Activated T-cell treated with anti-CD3 and anti-CD28 coated beads, Interleukin-2, amount 50 U/mL, for 24 hours (primary cell): ENCODE results near the gene DGKE.

Experiments
- DNase-seq: peaks from one replicate; pipeline ENCODE4 v3.0.0-alpha.2; 2020
- H3K27ac Mint-ChIP-seq: 2 replicates; pipeline ENCODE4 v1.8.0; 2020; ENCODE audit warnings: mild to moderate bottlenecking, mixed read lengths
- H3K27me3 Mint-ChIP-seq: 2 replicates; pipeline ENCODE4 v1.8.0; 2020; ENCODE audit warnings: mixed read lengths
- H3K36me3 Mint-ChIP-seq: 2 replicates; pipeline ENCODE4 v1.8.0; 2020; ENCODE audit warnings: low read depth, mixed read lengths
- H3K4me1 Mint-ChIP-seq: 2 replicates; pipeline ENCODE4 v1.8.0; 2020; ENCODE audit warnings: low read depth, mixed read lengths
- H3K4me3 Mint-ChIP-seq: 2 replicates; pipeline ENCODE4 v1.8.0; 2020; ENCODE audit warnings: mild to moderate bottlenecking, moderate library complexity, mixed read lengths
- H3K9me3 Mint-ChIP-seq: 2 replicates; pipeline ENCODE4 v1.8.0; 2020; ENCODE audit warnings: mixed read lengths

DGKE gene

DNA sequence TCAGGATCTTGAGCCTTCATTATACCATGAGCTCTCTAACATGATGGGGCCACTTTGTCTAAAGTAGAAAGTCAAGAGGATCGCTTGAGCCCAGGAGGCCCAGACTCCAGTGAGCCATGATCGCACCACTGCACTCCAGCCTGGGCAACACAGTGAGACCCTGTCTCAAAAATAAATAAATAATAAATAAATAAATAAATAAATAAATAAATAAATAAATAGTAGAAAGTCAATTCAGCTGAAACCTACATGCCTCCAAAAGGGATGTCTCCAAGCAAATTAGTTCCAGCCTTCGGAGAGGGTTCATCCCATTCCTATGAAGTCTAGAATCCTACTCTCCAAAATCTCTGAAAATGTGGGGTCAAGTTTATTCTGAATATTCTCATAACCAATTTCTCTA, 26.2 kb upstream of the DGKE start:
- Mint-ChIP-seq H3K36me3 (peaks cover 3% of the 10 kb centered on the region), H3K9me3 (no peaks in the 10 kb centered on the region), H3K4me3 (no peak overlapping the region), H3K4me1 (peaks cover 2% of the 10 kb centered on the region), H3K27ac (no peak overlapping the region), H3K27me3 (no peaks in the 10 kb centered on the region)
- DNase-seq: no peak

DNA sequence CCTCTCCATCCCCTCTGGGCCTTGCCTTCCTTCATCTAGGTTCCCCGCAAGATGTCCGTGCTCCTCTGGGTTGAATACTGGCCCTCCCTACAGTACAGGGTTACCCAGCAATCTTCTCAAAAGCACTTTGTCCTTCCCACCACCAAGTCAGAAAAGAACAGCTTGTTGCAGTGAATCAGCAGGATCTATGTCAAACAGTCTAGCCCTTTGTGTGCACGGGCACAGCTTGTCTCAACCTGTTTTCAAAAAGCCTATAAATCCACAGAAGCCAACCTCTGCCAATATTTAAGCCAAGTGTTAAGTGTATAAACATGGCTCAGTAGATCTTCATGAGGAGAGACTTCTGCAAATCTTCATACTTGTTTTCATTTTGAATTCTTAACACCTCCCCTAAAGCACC, 25.4 kb upstream of the DGKE start:
- DNase-seq: no peak
- no peak overlapping the region for H3K4me3 Mint-ChIP-seq
- H3K27me3 Mint-ChIP-seq: no peaks in the 10 kb centered on the region
- H3K36me3 Mint-ChIP-seq: peaks cover 3% of the 10 kb centered on the region
- H3K9me3 Mint-ChIP-seq: no peaks in the 10 kb centered on the region
- H3K27ac Mint-ChIP-seq: no peak overlapping the region
- peaks cover under 1% of the 10 kb centered on the region for H3K4me1 Mint-ChIP-seq

DNA sequence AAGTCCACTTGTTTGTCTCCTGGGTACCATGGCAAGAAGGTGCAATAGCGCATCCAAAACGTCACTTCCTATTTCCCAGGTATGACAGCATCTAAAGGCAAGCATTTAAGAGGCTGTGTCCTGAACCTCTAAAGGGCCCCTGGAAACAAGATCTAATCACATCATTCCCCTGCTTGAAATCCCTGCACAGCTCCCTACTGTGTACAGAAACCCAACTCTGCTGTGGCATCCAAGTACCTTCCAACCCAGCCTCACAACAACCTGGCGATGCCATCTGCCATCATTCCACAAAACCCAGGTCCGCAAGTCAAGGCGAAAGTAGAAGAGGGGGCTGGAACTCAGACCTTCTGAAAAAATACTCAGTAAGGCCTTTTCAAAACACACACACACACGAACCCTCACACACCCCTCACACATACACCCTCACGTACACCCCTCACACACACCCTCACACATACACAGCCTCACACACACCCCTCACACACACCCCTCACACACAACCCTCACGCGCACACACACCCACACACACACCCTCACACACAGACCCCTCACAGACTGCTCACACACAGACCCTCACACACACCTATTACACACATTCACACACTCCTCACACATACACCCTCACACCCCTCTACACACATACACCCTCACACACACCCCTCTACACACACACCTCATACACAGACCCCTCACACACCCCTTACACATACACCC, 24.7 kb upstream of the DGKE start:
- no peak overlapping the region for H3K27ac Mint-ChIP-seq
- H3K4me3 Mint-ChIP-seq: no peak overlapping the region
- H3K9me3 Mint-ChIP-seq: no peaks in the 10 kb centered on the region
- peaks cover 3% of the 10 kb centered on the region for H3K36me3 Mint-ChIP-seq
- no peak for DNase-seq
- no peaks in the 10 kb centered on the region for H3K4me1 Mint-ChIP-seq
- H3K27me3 Mint-ChIP-seq: no peaks in the 10 kb centered on the region

DNA sequence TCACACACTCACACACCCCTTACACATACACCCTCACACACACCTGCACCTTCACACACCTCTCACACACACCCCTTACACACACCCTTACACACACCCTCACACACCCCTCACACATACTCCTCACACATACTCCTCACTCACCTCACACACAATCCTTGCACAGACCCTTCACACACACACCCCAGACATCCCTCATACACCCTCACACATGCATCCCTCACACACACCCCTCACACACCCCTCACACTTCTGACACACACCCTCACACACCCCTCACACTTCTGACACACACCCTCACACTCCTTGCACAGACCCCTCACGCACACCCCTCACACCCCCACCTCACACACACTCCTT, 24.2 kb upstream of the DGKE start:
- Mint-ChIP-seq H3K27ac (no peak overlapping the region), H3K4me1 (no peaks in the 10 kb centered on the region)

DNA sequence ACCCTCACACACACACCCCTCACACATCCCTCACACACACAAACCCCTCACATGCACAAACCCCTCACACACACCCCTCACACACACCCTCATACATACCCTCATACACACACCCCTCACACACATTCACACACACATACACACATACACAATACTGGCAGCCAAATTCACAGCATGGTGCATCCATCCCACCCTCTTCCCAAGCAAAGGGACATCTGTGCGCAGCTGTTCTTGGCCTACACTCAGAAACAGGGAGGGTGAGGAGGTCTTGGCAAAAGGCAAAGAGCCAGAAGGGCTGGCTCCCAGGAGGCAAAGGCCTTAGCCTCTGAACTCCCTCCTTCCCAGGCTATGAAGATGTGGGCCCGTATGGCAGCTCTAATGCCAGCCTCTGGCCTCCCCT, 23.6 kb upstream of the DGKE start:
- peaks cover 3% of the 10 kb centered on the region for H3K36me3 Mint-ChIP-seq
- no peaks in the 10 kb centered on the region for H3K27me3 Mint-ChIP-seq
- H3K4me1 Mint-ChIP-seq: no peaks in the 10 kb centered on the region
- DNase-seq: no peak
- H3K4me3 Mint-ChIP-seq: no peak overlapping the region
- H3K27ac Mint-ChIP-seq: no peak overlapping the region
- H3K9me3 Mint-ChIP-seq: no peaks in the 10 kb centered on the region

More for the DNA sequence above, 24.2 kb upstream of the DGKE start:
- H3K4me3 Mint-ChIP-seq: no peak overlapping the region
- DNase-seq: no peak
- H3K36me3 Mint-ChIP-seq: peaks cover 3% of the 10 kb centered on the region
- no peaks in the 10 kb centered on the region for H3K27me3 Mint-ChIP-seq
- H3K9me3 Mint-ChIP-seq: no peaks in the 10 kb centered on the region

DNA sequence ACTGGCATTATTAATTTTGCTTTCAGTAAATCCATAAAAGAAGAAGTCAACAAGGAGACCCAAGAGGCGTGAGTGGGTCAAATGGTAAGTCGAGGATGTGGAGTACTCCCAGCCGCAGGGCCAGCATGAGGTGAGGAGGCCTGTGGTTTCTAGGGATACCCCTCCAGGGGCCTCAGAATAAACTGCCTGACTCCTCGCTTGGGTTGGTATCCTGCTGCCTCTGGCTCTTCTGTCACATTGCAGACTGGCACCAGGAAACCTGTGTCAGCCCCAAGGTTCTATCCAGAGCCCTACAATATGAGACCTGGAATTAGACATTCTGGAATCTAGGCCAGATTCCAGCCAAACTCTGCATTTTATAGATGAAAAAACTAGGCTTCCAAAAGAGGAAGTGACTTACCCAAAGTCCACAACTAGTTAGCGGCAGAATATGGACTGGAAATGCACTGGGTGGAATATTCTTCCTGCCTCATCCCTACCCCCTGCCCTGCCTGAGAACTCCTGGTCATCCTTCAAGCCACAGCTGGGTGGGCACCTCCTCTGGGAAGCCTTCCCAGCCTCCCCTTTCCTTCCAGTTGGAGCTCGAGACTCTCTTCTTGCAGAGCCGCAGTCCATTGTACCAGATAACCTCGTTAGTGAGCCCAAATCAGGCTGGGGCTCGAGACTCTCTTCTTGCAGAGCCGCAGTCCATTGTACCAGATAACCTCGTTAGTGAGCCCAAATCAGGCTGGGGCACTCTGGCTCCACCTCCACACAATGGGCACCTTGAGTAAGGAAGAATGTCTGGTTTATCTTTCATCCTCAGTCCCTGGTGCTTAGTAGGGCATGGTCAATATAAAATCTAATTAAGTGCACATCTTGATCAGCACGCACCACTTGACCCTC, 22.8 kb upstream of the DGKE start:
- no peaks in the 10 kb centered on the region for H3K27me3 Mint-ChIP-seq
- H3K4me1 Mint-ChIP-seq: no peaks in the 10 kb centered on the region
- H3K36me3 Mint-ChIP-seq: peaks cover 3% of the 10 kb centered on the region
- H3K9me3 Mint-ChIP-seq: no peaks in the 10 kb centered on the region
- no peak overlapping the region for H3K4me3 Mint-ChIP-seq
- H3K27ac Mint-ChIP-seq: no peak overlapping the region
- DNase-seq: no peak

DNA sequence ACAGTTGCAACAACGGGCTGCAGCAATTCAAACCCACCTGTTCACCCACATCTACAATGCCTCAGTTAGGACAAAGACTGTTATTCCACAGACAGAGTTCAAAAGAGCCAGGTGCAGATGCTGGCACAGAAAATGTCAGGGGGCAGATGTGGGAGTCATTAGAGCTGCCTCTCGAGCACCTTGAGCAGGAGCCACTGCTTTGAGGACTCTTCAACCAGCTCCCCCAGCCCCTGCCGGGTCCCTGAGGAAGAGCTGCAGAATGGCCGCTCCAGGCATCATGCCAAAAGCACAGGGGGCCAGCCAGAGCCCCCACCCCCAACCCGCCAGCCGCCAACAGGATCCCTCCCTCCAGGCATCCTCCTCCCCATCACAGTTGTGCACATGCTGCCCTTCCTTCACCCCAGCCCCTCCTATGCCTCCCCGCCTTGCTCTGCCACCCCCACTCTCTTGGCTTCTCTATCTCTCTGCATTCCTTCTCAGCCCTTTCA, 21.0 kb upstream of the DGKE start:
- Mint-ChIP-seq H3K27me3 (no peaks in the 10 kb centered on the region), H3K4me3 (no peak overlapping the region), H3K36me3 (no peaks in the 10 kb centered on the region), H3K4me1 (no peaks in the 10 kb centered on the region), H3K27ac (no peak overlapping the region), H3K9me3 (no peaks in the 10 kb centered on the region)
- no peak for DNase-seq

DNA sequence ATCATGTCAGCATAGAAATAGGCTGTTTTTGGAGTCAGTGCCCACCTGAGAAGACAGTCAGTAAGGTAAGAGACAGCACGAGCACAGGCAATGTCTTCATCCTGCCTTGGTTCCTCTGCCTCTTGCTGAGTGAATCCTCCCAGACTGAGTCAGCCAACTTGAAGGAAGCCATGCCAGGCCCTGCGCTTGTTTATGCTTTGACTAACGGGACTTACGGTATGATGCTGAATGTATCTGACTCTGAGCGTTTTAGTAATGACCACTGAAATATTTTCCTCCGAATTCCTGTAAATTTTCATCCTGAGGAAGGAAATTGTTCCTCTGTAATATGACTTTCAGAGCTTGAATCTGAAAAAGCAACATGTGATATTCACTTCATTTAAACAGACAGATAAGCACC, 18.2 kb upstream of the DGKE start:
- Mint-ChIP-seq H3K27me3 (no peaks in the 10 kb centered on the region), H3K27ac (no peak overlapping the region), H3K4me1 (peaks cover 14% of the 10 kb centered on the region), H3K9me3 (no peaks in the 10 kb centered on the region), H3K36me3 (no peaks in the 10 kb centered on the region), H3K4me3 (no peak overlapping the region)
- no peak for DNase-seq

DNA sequence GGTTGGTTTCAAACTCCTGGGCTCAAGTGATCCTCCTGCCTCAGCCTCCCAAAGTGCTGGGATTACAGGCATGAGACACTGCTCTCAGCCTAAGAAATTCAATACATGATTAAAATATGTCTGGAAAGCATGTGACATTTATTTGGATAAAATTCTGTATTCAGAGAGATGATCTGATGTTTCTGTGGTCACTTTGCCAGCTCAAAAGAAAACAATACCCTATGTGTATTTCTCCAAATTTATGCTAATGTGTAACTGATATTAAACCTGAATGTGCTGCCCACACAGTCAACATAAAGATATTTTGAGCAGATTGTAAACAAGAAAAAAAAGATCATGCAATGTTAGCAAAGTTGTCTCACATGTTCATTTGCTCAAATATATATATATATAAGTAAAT, 16.9 kb upstream of the DGKE start:
- no peak overlapping the region for H3K4me3 Mint-ChIP-seq
- no peaks in the 10 kb centered on the region for H3K27me3 Mint-ChIP-seq
- DNase-seq: no peak
- no peaks in the 10 kb centered on the region for H3K36me3 Mint-ChIP-seq
- H3K27ac Mint-ChIP-seq: no peak overlapping the region
- no peaks in the 10 kb centered on the region for H3K9me3 Mint-ChIP-seq
- peaks cover 22% of the 10 kb centered on the region for H3K4me1 Mint-ChIP-seq

DNA sequence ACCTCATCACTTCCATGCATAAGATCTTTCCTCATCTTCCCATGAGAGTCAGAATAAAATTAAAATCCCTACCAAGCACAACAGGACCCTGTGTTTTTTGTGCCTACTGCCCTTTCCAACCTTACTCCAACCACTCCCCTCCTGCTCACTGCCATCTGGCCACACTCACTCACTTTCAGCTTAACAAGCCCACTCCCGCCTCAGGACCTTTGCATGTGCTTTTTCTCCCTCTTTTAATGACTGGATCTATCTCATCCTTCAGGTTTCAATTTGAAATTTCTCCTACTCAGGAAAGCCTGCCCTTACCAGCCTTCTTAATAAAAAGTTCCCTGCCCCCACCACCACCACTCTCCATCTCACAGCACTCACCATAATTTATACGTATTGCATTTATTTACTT, 14.9 kb upstream of the DGKE start:
- H3K36me3 Mint-ChIP-seq: no peaks in the 10 kb centered on the region
- H3K27ac Mint-ChIP-seq: no peak overlapping the region
- no peak overlapping the region for H3K4me3 Mint-ChIP-seq
- DNase-seq: no peak
- H3K27me3 Mint-ChIP-seq: no peaks in the 10 kb centered on the region
- H3K4me1 Mint-ChIP-seq: peaks cover 29% of the 10 kb centered on the region
- H3K9me3 Mint-ChIP-seq: no peaks in the 10 kb centered on the region

DNA sequence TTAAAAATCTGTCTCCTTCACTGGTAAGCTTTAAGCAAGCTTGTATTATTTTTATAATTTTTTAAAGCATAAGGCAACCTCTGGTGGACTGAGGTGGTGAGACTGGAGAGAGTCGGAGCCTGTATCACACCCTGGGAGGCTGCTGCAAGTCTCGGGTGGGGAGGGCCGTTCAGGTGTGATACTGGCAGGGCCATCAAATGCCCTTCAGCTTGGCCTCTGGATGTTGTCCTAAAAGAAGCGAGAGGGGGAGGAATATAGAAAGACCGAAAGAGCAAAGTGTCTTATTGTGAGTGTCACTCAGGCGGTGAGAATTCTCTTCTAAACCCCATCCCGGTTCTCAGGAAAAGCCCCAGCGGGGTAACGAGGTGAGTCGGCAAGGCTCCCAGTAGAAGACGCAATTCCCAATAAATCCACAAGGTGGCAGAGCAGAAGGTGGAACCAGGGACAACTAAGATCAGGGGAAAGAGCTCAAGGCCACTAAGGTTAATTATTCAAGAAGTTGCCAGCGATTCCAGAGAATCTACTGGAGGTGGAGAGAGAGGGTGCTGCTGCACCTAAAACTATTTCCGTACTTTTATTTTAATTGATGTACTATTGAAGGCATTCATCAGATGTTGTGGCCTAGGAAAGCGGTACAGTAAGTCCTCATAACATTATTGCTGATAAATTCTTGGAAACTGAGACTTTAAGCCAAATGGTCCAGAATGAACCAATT, 14.4 kb upstream of the DGKE start:
- Mint-ChIP-seq H3K36me3 (no peaks in the 10 kb centered on the region), H3K27me3 (no peaks in the 10 kb centered on the region), H3K4me3 (peak overlapping the region; percentile 39), H3K27ac (no peak overlapping the region), H3K9me3 (no peaks in the 10 kb centered on the region), H3K4me1 (peaks cover 29% of the 10 kb centered on the region)
- DNase-seq: peak; percentile 69

DNA sequence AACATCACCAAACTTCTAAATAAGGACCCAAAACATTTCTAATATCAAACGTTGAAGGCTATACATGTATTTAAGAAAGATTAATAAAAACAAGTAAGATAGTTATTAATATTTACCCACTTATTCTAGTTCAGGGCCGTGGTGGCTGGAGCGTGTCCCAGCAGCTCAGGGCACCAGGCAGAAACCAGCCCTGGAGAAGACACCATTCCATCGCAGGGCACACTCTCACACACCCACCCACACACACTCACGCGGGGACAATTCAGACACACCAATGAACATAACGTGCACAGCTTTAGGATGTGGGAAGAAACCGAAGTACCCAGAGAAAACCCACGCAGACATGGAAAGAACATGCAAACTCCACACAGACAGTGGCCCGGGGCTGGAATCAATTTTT, 13.7 kb upstream of the DGKE start:
- Mint-ChIP-seq H3K9me3 (no peaks in the 10 kb centered on the region), H3K36me3 (no peaks in the 10 kb centered on the region), H3K4me1 (peaks cover 29% of the 10 kb centered on the region), H3K4me3 (no peak overlapping the region), H3K27me3 (no peaks in the 10 kb centered on the region), H3K27ac (no peak overlapping the region)
- no peak for DNase-seq

DNA sequence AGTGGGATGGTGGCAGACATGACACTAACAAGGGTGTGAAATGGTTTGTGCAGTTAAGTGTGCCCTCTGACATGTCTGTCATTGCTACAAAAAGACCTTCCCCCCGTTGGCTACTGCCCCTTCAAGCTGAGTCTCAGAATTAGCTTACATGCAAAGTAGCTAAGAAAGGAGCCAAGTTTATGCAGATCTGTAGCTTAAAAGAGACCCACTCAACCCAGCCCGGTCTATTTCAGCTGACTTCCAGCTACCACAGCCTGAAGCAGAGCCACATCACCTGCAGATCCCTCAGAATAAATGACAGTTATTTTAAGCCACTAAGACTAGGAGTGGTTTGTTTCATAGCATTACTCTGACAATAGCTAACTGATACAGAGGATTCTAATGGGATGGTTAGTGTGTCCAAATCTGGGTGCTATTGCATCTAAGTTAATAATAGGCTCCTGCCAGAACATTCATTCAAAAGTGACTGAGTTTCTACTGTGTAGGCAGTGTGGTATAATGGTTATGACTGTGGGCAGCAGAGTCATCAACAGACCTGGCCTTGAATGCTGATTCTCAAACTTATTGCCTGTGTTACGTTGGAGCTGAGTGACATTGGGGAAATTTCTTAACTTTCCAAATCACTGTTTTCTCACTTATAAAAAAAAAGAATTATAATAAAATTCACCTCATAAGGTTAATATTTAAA, 12.0 kb upstream of the DGKE start:
- Mint-ChIP-seq H3K27ac (peak overlapping the region; percentile 82), H3K36me3 (no peaks in the 10 kb centered on the region), H3K27me3 (no peaks in the 10 kb centered on the region), H3K4me1 (peaks cover 29% of the 10 kb centered on the region), H3K4me3 (no peak overlapping the region), H3K9me3 (no peaks in the 10 kb centered on the region)
- no peak for DNase-seq

DNA sequence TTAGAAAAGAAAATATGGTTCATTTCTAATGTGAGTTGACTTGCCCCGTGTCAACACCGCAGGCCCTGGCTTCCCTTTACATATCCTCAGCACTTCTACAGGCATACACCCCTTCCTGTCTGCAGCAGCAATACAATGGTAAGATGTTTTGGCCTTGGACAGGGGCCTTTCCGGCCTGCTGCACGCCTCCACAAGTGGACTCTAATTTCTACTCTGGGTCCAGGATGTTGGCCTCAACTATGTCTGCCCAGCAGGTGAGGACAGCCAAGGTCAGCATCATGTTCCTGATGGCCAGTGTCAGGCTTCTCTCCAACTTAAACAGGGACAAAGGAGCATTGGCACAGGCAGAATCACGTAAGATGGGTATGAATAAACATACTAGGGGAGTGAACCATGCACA, 11.2 kb upstream of the DGKE start:
- Mint-ChIP-seq H3K9me3 (no peaks in the 10 kb centered on the region), H3K27me3 (no peaks in the 10 kb centered on the region), H3K4me3 (no peak overlapping the region), H3K4me1 (peaks cover 29% of the 10 kb centered on the region), H3K36me3 (no peaks in the 10 kb centered on the region), H3K27ac (no peak overlapping the region)
- no peak for DNase-seq
